ENCODE data around the gene KLHL1. TPM values are rescaled to one million over a fixed set of nuclear protein-coding genes. Genes with fewer than 3 reads are reported as not detected.

Gene KLHL1
- total RNA-seq, 1 donor from 2014 or later: not detected

GRCh38 chr13:69677343-69677742 is 430.9 kb downstream of the KLHL1 start:
- no peak for DNase-seq (ENCODE audit: low spot score)
- Mint-ChIP-seq H3K27me3 (ENCODE audit: unreplicated experiment) (no peaks in the 10 kb centered on the region), H3K9me3 (ENCODE audit: unreplicated experiment) (no peaks in the 10 kb centered on the region), H3K27ac (ENCODE audit: unreplicated experiment) (no peak overlapping the region), H3K36me3 (ENCODE audit: low read depth, unreplicated experiment) (no peaks in the 10 kb centered on the region), H3K4me1 (ENCODE audit: unreplicated experiment) (no peaks in the 10 kb centered on the region), H3K4me3 (ENCODE audit: unreplicated experiment) (no peak overlapping the region)
- TF ChIP-seq CTCF (IDR thresholded peaks at IDR 0.05; ENCODE audit: unreplicated experiment): no peak

GRCh38 chr13:69676286-69676685 is 432.0 kb downstream of the KLHL1 start:
- Mint-ChIP-seq H3K4me3 (ENCODE audit: unreplicated experiment) (no peak overlapping the region), H3K4me1 (ENCODE audit: unreplicated experiment) (no peaks in the 10 kb centered on the region), H3K36me3 (ENCODE audit: low read depth, unreplicated experiment) (no peaks in the 10 kb centered on the region), H3K27me3 (ENCODE audit: unreplicated experiment) (no peaks in the 10 kb centered on the region), H3K9me3 (ENCODE audit: unreplicated experiment) (no peaks in the 10 kb centered on the region), H3K27ac (ENCODE audit: unreplicated experiment) (no peak overlapping the region)
- no peak for DNase-seq (ENCODE audit: low spot score)
- TF ChIP-seq CTCF (IDR thresholded peaks at IDR 0.05; ENCODE audit: unreplicated experiment): no peak

- H3K9me3 Mint-ChIP-seq (ENCODE audit: unreplicated experiment): no peaks in the 10 kb centered on the region
- no peak for DNase-seq (ENCODE audit: low spot score)
- H3K27me3 Mint-ChIP-seq (ENCODE audit: unreplicated experiment): no peaks in the 10 kb centered on the region
- no peak overlapping the region for H3K27ac Mint-ChIP-seq (ENCODE audit: unreplicated experiment)
- peaks cover 4% of the 10 kb centered on the region for H3K36me3 Mint-ChIP-seq (ENCODE audit: low read depth, unreplicated experiment)
- no peak for TF ChIP-seq CTCF (IDR thresholded peaks at IDR 0.05; ENCODE audit: unreplicated experiment)
- no peak overlapping the region for H3K4me3 Mint-ChIP-seq (ENCODE audit: unreplicated experiment)
- no peaks in the 10 kb centered on the region for H3K4me1 Mint-ChIP-seq (ENCODE audit: unreplicated experiment)
Observed at GRCh38 chr13:69660155-69660554, 448.1 kb downstream of the KLHL1 start.

- Mint-ChIP-seq H3K27ac (ENCODE audit: unreplicated experiment) (no peak overlapping the region), H3K9me3 (ENCODE audit: unreplicated experiment) (no peaks in the 10 kb centered on the region), H3K27me3 (ENCODE audit: unreplicated experiment) (no peaks in the 10 kb centered on the region), H3K36me3 (ENCODE audit: low read depth, unreplicated experiment) (peaks cover 4% of the 10 kb centered on the region), H3K4me3 (ENCODE audit: unreplicated experiment) (no peak overlapping the region), H3K4me1 (ENCODE audit: unreplicated experiment) (no peaks in the 10 kb centered on the region)
- no peak for DNase-seq (ENCODE audit: low spot score)
- TF ChIP-seq CTCF (IDR thresholded peaks at IDR 0.05; ENCODE audit: unreplicated experiment): no peak
Observed at GRCh38 chr13:69657676-69658075, 450.6 kb downstream of the KLHL1 start.

- Mint-ChIP-seq H3K27ac (ENCODE audit: unreplicated experiment) (no peak overlapping the region), H3K27me3 (ENCODE audit: unreplicated experiment) (no peaks in the 10 kb centered on the region), H3K36me3 (ENCODE audit: low read depth, unreplicated experiment) (no peaks in the 10 kb centered on the region), H3K4me1 (ENCODE audit: unreplicated experiment) (no peaks in the 10 kb centered on the region), H3K4me3 (ENCODE audit: unreplicated experiment) (no peak overlapping the region), H3K9me3 (ENCODE audit: unreplicated experiment) (no peaks in the 10 kb centered on the region)
- DNase-seq (ENCODE audit: low spot score): no peak
- TF ChIP-seq CTCF (IDR thresholded peaks at IDR 0.05; ENCODE audit: unreplicated experiment): no peak
Observed at GRCh38 chr13:69654392-69654791, 453.9 kb downstream of the KLHL1 start.

Other genes with a start within 250 kb of the KLHL1 start
- not detected for gene ATXN8OS, start 626 bp downstream of the KLHL1 start, total RNA-seq (ENCODE audit: unreplicated experiment)